ENCODE data around the gene RFESD. TPM values are rescaled to one million over a fixed set of nuclear protein-coding genes. Genes with fewer than 3 reads are reported as not detected.
A peak's percentile ranks its signal among the peaks of the same experiment; 100 is the strongest.

RFESD gene
- total RNA-seq, 1 donor from 2014 or later = 1.2 TPM

DNA sequence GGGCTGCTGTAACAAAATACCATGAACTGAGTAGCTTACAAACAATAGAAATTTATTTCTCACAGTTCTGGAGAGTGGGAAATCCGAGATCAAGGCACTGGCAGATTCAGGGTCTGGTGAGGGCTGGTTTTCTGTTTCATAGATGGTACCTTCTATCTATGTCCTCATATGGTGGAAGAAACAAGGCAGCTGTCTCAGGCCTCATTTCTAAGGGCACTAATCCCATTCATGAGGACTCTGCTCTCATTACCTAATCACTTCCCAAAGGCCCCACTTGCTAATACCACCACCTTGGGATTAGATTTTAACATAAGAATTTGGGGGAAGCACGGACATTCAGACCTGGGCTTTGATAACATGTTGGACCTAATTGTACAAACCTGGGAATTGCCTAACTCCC lies 13.5 kb downstream of the RFESD start:
- DNase-seq (ENCODE audit: low read depth) = no peak

DNA sequence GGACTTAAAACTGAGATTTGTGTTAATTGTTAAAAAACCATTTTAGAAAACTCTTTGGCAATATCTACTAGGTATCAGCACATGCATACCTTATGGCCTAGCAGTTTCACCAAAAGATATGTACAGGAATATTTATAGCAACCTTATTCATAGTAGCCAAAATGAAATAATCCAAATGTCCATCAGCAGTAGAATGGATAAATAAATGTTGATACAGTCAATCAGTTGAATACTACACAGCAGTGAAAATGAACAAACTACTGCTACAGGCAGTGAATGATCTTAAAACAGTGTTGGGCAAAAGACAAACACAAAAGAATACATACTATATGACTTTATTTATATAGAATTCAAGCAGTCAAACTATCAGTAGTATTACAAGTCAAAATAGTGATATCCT lies 16.4 kb downstream of the RFESD start:
- DNase-seq (ENCODE audit: low read depth) = no peak

DNA sequence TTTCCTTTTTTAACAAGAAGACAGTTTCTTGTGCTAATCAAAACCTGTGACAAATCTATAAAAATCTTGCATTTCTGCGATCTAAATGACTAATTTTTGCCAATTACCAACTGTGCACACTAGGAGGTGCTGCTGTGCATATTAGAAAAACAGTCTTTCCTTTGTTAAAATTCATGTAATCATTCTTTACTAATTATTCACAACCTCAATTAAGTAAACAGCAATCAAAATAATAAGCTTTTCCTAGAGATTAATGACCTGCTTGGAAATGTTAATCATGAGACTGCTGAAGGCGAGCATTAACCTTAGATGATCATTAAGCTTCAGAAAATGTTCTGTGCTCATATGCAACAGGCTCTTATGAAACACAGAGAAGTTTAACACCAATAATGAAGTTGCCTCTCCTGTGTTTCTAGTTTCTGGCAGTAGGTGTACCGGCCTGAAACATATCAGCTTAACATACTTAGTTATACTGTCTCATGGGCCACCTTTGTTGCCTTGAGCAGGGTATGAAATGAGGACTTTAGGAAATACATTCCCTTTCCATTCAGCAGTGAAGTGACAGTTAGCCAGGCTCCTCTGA lies 17.7 kb downstream of the RFESD start:
- peak; percentile 62 for DNase-seq (ENCODE audit: low read depth)

- DNase-seq (ENCODE audit: low read depth) = no peak
Measured at GRCh38 chr5:95667061-95667618, 20.6 kb downstream of the RFESD start.

- DNase-seq (ENCODE audit: low read depth) = no peak
Measured at GRCh38 chr5:95667678-95668077, 21.1 kb downstream of the RFESD start.

- DNase-seq (ENCODE audit: low read depth) = no peak
Measured at GRCh38 chr5:95668216-95668615, 21.6 kb downstream of the RFESD start.

GRCh38 chr5:95668728-95669127 lies 22.2 kb downstream of the RFESD start:
- DNase-seq (ENCODE audit: low read depth) = no peak

- peak; percentile 95 for DNase-seq (ENCODE audit: low read depth)
Measured at GRCh38 chr5:95669540-95669939, 23.0 kb downstream of the RFESD start.

DNA sequence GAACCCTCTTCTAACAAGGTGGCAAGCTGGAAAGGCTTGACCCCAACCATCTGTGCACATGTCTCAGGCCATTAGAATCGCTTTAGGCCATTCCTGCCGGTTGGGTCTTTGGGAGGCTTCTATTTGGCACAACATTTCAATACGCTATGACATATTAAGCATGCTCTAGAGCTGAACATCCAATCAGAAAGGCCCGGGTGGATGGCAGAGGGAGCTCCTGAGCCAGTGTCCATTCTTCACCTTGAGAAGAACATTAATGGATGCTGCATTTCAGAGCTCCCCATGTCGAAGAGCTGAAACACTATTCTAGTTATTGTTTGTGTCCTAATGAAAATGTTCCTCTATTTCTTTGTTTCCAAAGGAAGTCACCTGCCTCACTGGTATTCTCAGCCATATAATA lies 23.4 kb downstream of the RFESD start:
- no peak for DNase-seq (ENCODE audit: low read depth)

- DNase-seq (ENCODE audit: low read depth) = no peak
Measured at GRCh38 chr5:95670568-95670967, 24.0 kb downstream of the RFESD start.

DNA sequence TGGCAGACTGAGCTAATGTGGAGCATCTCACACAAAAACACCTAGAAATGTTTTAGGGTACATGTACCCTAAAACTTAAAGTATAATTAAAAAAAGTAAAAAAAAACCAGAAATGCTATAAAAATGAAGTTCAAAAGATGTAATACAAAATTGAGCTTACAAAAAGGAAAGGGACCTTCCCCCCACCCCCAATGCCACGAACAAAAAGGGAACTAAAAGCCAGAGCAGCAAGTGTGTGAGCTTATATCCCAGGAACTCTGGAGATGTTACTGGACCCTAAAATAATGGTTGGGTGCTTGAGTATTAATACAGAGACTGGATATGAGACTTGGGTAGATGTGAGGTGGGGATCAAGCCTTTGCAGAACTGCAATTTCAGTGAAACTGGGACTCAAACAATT lies 25.2 kb downstream of the RFESD start:
- no peak for DNase-seq (ENCODE audit: low read depth)

GRCh38 chr5:95672641-95673040 lies 26.1 kb downstream of the RFESD start:
- DNase-seq (ENCODE audit: low read depth) = no peak

GRCh38 chr5:95673081-95673480 lies 26.5 kb downstream of the RFESD start:
- DNase-seq (ENCODE audit: low read depth) = no peak

- DNase-seq (ENCODE audit: low read depth) = no peak
Measured at GRCh38 chr5:95682891-95683290, 36.3 kb downstream of the RFESD start, which contains the start of gene SPATA9. Gene SPATA9 (minus strand): TSS chr5:95682991. CDS start chr5:95682854, 137 bp downstream.

DNA sequence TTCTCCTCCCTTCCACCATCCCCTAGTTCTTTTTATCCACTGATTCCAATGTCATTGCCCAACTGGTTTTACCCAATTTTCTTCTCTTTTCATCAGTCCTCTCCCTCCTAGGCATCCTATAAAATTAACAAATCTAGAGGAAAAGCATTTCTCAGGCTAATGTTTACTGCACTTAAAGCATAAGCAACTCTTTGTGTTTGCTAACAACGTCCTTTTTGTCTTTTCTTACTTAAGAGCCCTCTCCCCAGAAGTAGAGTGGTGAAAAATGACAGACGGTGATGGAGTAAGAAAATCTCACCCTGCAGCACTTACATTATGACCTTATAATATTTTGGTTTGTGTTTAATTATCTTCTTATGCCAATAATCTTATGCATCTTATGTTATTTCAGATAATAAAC lies 37.8 kb downstream of the RFESD start:
- no peak for DNase-seq (ENCODE audit: low read depth)

GRCh38 chr5:95686651-95687050 lies 40.1 kb downstream of the RFESD start:
- DNase-seq (ENCODE audit: low read depth) = no peak

- no peak for DNase-seq (ENCODE audit: low read depth)
Measured at GRCh38 chr5:95689680-95690079, 43.1 kb downstream of the RFESD start.

GRCh38 chr5:95690333-95690732 lies 43.8 kb downstream of the RFESD start:
- DNase-seq (ENCODE audit: low read depth) = no peak

- no peak for DNase-seq (ENCODE audit: low read depth)
Measured at GRCh38 chr5:95697781-95698681, 51.5 kb downstream of the RFESD start.

- no peak for DNase-seq (ENCODE audit: low read depth)
Measured at GRCh38 chr5:95699337-95699736, 52.8 kb downstream of the RFESD start.

DNA sequence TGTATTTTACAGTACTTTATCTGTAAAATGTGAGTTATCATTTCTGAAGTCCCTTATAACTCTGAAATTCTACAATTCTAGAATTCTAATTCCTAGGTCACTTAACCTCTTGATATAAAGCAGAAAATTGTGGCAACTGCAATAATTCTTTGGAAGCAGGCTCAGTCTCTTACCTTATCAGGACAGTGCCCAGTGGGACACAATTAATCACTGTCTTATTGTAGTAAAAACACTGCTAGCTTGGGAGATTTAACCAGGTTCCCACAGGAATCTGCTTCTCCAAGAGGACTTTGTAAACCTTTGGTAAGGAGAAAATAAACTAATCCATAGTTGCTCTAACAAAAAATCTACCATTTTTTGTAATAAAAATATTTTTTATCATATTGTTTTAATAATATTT lies 54.5 kb downstream of the RFESD start:
- DNase-seq (ENCODE audit: low read depth) = no peak

DNA sequence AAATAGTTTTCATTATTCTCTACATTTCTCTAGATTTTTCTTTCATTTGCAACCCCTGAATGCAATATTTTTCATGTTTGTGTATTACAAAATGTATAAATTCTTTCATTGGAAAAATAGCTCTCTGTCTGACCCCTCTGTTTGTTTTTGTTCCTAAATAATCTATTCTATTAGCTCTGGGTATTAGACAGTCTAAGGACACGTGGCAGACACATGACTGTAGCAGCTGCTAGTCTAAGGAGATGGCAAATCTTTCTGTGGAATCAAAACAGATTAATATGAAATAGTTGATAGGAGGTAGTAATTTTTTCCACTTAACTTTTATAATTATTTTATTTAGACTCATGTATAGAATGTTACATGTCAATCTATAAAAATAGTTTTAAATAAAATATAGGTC lies 57.6 kb downstream of the RFESD start:
- no peak for DNase-seq (ENCODE audit: low read depth)
